ENCODE results near the gene GALNT9. TPM values are rescaled to one million over a fixed set of nuclear protein-coding genes. Genes with fewer than 3 reads are reported as not detected.

GALNT9 gene
- polyA plus RNA-seq, 3 donors, result not detected

GRCh38 chr12:132264086-132265010, 65.0 kb downstream of the GALNT9 start:
- no peak for TF ChIP-seq CTCF (IDR thresholded peaks at IDR 0.05)

GRCh38 chr12:132263451-132264049, 65.8 kb downstream of the GALNT9 start:
- no peak overlapping the region for H3K27ac Mint-ChIP-seq

More at GRCh38 chr12:132264086-132265010, 65.0 kb downstream of the GALNT9 start:
- Histone ChIP-seq H4K20me1 (ENCODE audit: insufficient read depth, low read length) (no peaks in the 10 kb centered on the region), H3K4me2 (replicated peaks; ENCODE audit: extremely low read depth, low read length, poor library complexity, severe bottlenecking) (no peak overlapping the region), H3K27ac (ENCODE audit: low read depth in 1 of 2, low read length in 2 of 2) (no peak overlapping the region), H2AFZ (ENCODE audit: insufficient read depth, low read depth, low read length, poor library complexity, severe bottlenecking) (no peak overlapping the region), H3K27me3 (ENCODE audit: control insufficient read depth in 2 of 2, insufficient read depth in 2 of 2, low read length in 2 of 2) (no peaks in the 10 kb centered on the region), H3K9ac (ENCODE audit: insufficient read depth, low read length, poor library complexity, severe bottlenecking) (no peak overlapping the region), H3K36me3 (replicated peaks in 1 of 2; ENCODE audit: control insufficient read depth in 1 of 2, insufficient read depth in 2 of 2, low read length in 2 of 2) (no peaks in the 10 kb centered on the region), H3K4me3 (replicated peaks in 1 of 3; ENCODE audit: low read depth in 2 of 3, low read length in 3 of 3) (no peak overlapping the region), H3K79me2 (ENCODE audit: insufficient read depth, low read length) (no peaks in the 10 kb centered on the region), H3K9me3 (replicated peaks in 1 of 2; ENCODE audit: control insufficient read depth in 1 of 2, insufficient read depth in 1 of 2, low read length in 2 of 2) (no peaks in the 10 kb centered on the region), H3K4me1 (ENCODE audit: control insufficient read depth in 1 of 2, insufficient read depth in 2 of 2, low read length in 2 of 2) (no peaks in the 10 kb centered on the region)
- intact Hi-C loops (cut with micrococcal nuclease), result no loop called here
- no peaks in the 10 kb centered on the region for H3K36me3 Mint-ChIP-seq
- 89% methylated on average over 49 of the region's 49 CpGs for WGBS (ENCODE audit: insufficient coverage)
- H3K9me3 Mint-ChIP-seq, result peaks cover 0 to 3% (median 0%) of the 10 kb centered on the region in 7 donors
- peaks cover 2% of the 10 kb centered on the region for H3K4me1 Mint-ChIP-seq
- peaks cover 0 to 12% (median 2%) of the 10 kb centered on the region in 3 donors for H3K27me3 Mint-ChIP-seq (ENCODE audit: low read depth in 3 of 3)
- H3K27ac Mint-ChIP-seq, result no peak overlapping the region
- no peak for DNase-seq
- H3K4me3 Mint-ChIP-seq, result no peak overlapping the region

More at GRCh38 chr12:132263451-132264049, 65.8 kb downstream of the GALNT9 start:
- Histone ChIP-seq H3K27ac (ENCODE audit: low read depth in 1 of 2, low read length in 2 of 2) (no peak overlapping the region), H3K9ac (ENCODE audit: insufficient read depth, low read length, poor library complexity, severe bottlenecking) (no peak overlapping the region), H3K9me3 (replicated peaks in 1 of 2; ENCODE audit: control insufficient read depth in 1 of 2, insufficient read depth in 1 of 2, low read length in 2 of 2) (no peaks in the 10 kb centered on the region), H3K4me1 (ENCODE audit: control insufficient read depth in 1 of 2, insufficient read depth in 2 of 2, low read length in 2 of 2) (no peaks in the 10 kb centered on the region), H3K4me3 (replicated peaks in 1 of 3; ENCODE audit: low read depth in 2 of 3, low read length in 3 of 3) (no peak overlapping the region), H3K79me2 (ENCODE audit: insufficient read depth, low read length) (no peaks in the 10 kb centered on the region), H2AFZ (ENCODE audit: insufficient read depth, low read depth, low read length, poor library complexity, severe bottlenecking) (no peak overlapping the region), H3K27me3 (ENCODE audit: control insufficient read depth in 2 of 2, insufficient read depth in 2 of 2, low read length in 2 of 2) (no peaks in the 10 kb centered on the region), H4K20me1 (ENCODE audit: insufficient read depth, low read length) (no peaks in the 10 kb centered on the region), H3K4me2 (replicated peaks; ENCODE audit: extremely low read depth, low read length, poor library complexity, severe bottlenecking) (no peak overlapping the region), H3K36me3 (replicated peaks in 1 of 2; ENCODE audit: control insufficient read depth in 1 of 2, insufficient read depth in 2 of 2, low read length in 2 of 2) (no peaks in the 10 kb centered on the region)
- WGBS (ENCODE audit: insufficient coverage), result 65% methylated on average over 7 of the region's 19 CpGs
- no peak overlapping the region for H3K4me3 Mint-ChIP-seq
- H3K9me3 Mint-ChIP-seq, result peaks cover 0 to 3% (median 0%) of the 10 kb centered on the region in 7 donors
- peaks cover 2% of the 10 kb centered on the region for H3K4me1 Mint-ChIP-seq
- H3K27me3 Mint-ChIP-seq (ENCODE audit: low read depth in 3 of 3), result peaks cover under 1 to 9% (median 2%) of the 10 kb centered on the region in 3 donors
- TF ChIP-seq CTCF (IDR thresholded peaks at IDR 0.05), result no peak
- H3K36me3 Mint-ChIP-seq, result no peaks in the 10 kb centered on the region
- no peak for DNase-seq
- intact Hi-C loops (cut with micrococcal nuclease), result no loop called here
